Measurements from ENCODE around the gene MPPED1.

GRCh38 chr22:43400449-43400848 is 11.4 kb upstream of the MPPED1 start:
- no peak for TF ChIP-seq CTCF (IDR thresholded peaks at IDR 0.05; ENCODE audit: borderline replicate concordance, extremely low read depth, low read length, poor library complexity, severe bottlenecking)
- no peak for TF ChIP-seq EZH2 (IDR thresholded peaks at IDR 0.05; ENCODE audit: borderline replicate concordance, low read depth, low read length, severe bottlenecking)
